ENCODE data around the gene TMPO.
"Not testable (repeated sequence)": the region's sequence is repeated elsewhere in the genome, so short reads cannot be mapped to it uniquely, and the experiment has no call there.

Gene TMPO

GRCh38 chr12:98580695-98581094, 65.3 kb downstream of the TMPO start:
- DNase-seq: no peak

- no peak for DNase-seq
These were observed 65.7 kb downstream of the TMPO start for GRCh38 chr12:98581101-98581500.

GRCh38 chr12:98582093-98582492, 66.7 kb downstream of the TMPO start:
- DNase-seq: no peak

- DNase-seq: no peak
These were observed 71.7 kb downstream of the TMPO start for GRCh38 chr12:98587084-98587483.

GRCh38 chr12:98591209-98591608, 75.8 kb downstream of the TMPO start:
- DNase-seq: no peak

GRCh38 chr12:98592825-98593322, 77.5 kb downstream of the TMPO start:
- peak; percentile 51 for DNase-seq

- peak; percentile 97 for DNase-seq
These were observed 78.1 kb downstream of the TMPO start, which contains the start of gene SLC25A3 for GRCh38 chr12:98593351-98594049. Gene SLC25A3 (plus strand): TSS chr12:98593686. CDS start chr12:98593979, 293 bp downstream.

- peak; percentile 21 for DNase-seq
These were observed 78.9 kb downstream of the TMPO start for GRCh38 chr12:98594050-98594835.

- DNase-seq: peak; percentile 41
These were observed 80.0 kb downstream of the TMPO start for GRCh38 chr12:98595243-98595988.

- DNase-seq: not testable (repeated sequence)
These were observed 81.9 kb downstream of the TMPO start for GRCh38 chr12:98597313-98597712.

All from CD4-positive, alpha-beta T cell treated with Interleukin-21 for 1 hour (primary cell).